DOHH2 (cell line): ENCODE data around the gene COASY.

Source experiments
- H3F3A ChIP-seq: fragments of 200-600 bp; sonication (generic), shearing (Covaris generic); 2 replicates; pipeline ENCODE4 v1.6.0; 2016; ENCODE audit warnings: antibody characterized with exemption, mild to moderate bottlenecking; ENCODE audit not compliant: control insufficient read depth, insufficient read depth
- H3K27ac ChIP-seq: fragments of 200-600 bp; sonication (generic); 2 replicates; pipeline ENCODE4 v1.5.1; 2014; ENCODE audit warnings: low read depth, mild to moderate bottlenecking, low read length, moderate library complexity
- H3K27me3 ChIP-seq: fragments of 200-600 bp; sonication (generic); 2 replicates; pipeline ENCODE4 v1.6.1; 2014; ENCODE audit warnings: mild to moderate bottlenecking, low read length, mixed read lengths; ENCODE audit not compliant: control insufficient read depth
- H3K36me3 ChIP-seq: fragments of 200-600 bp; sonication (generic); 2 replicates; pipeline ENCODE4 v1.6.1; 2014; ENCODE audit warnings: mild to moderate bottlenecking, low read length, moderate library complexity, mixed read lengths; ENCODE audit not compliant: control insufficient read depth
- H3K4me1 ChIP-seq: fragments of 200-600 bp; sonication (generic); 2 replicates; pipeline ENCODE4 v1.6.1; 2014; ENCODE audit warnings: mild to moderate bottlenecking, low read length, mixed read lengths; ENCODE audit not compliant: control insufficient read depth
- H3K4me2 ChIP-seq: fragments of 200-600 bp; sonication (generic); 2 replicates; pipeline ENCODE4 v1.6.0; 2014; ENCODE audit warnings: mild to moderate bottlenecking, low read length, moderate library complexity
- H3K4me3 ChIP-seq: fragments of 200-600 bp; sonication (generic); 2 replicates; pipeline ENCODE4 v1.5.1; 2014; ENCODE audit warnings: mild to moderate bottlenecking, low read length, mixed read lengths
- H3K79me2 ChIP-seq: fragments of 200-600 bp; sonication (generic); 2 replicates; pipeline ENCODE4 v1.6.1; 2014; ENCODE audit warnings: mild to moderate bottlenecking, low read length, mixed read lengths; ENCODE audit not compliant: control insufficient read depth
- H3K9me2 ChIP-seq: fragments of 200-600 bp; sonication (generic); replicated peaks from 2 replicates; pipeline ENCODE4 v1.6.1; 2014; ENCODE audit warnings: mild to moderate bottlenecking, low read length, mixed read lengths; ENCODE audit not compliant: control insufficient read depth
- H3K9me3 ChIP-seq: fragments of 200-600 bp; sonication (generic); 2 replicates; pipeline ENCODE4 v1.6.1; 2014; ENCODE audit warnings: antibody characterized with exemption, low read length, mixed read lengths; ENCODE audit not compliant: control insufficient read depth, insufficient read depth
- H4K20me1 ChIP-seq: fragments of 200-600 bp; sonication (generic); 2 replicates; pipeline ENCODE4 v1.6.0; 2014; ENCODE audit warnings: low read depth, mild to moderate bottlenecking, antibody characterized with exemption, low read length, moderate library complexity; ENCODE audit not compliant: control insufficient read depth, insufficient read depth
- CTCF ChIP-seq: fragments of 200-600 bp; sonication (generic); IDR thresholded peaks from one replicate; pipeline ENCODE4 v1.5.1; 2014; ENCODE audit warnings: antibody characterized with exemption, mild to moderate bottlenecking, low read depth, low read length; ENCODE audit not compliant: poor library complexity, severe bottlenecking
- EZH2phosphoT487 ChIP-seq: fragments of 200-600 bp; sonication (generic); IDR thresholded peaks from 2 replicates; pipeline ENCODE4 v1.6.1; 2017; ENCODE audit warnings: borderline replicate concordance, mild to moderate bottlenecking, antibody characterized with exemption, low read length, moderate library complexity, mixed read lengths

COASY gene

GRCh38 chr17:42522263-42522790 lies 39.6 kb upstream of the COASY start:
- Histone ChIP-seq H3F3A (no peaks in the 10 kb centered on the region), H3K27ac (no peak overlapping the region), H3K36me3 (no peaks in the 10 kb centered on the region), H3K27me3 (peaks cover 32% of the 10 kb centered on the region), H3K4me1 (0 out of 2 replicates have a peak, but pooled peaks cover under 1% of the 10 kb centered on the region), H4K20me1 (no peaks in the 10 kb centered on the region), H3K9me2 (no peaks in the 10 kb centered on the region), H3K4me3 (no peak overlapping the region), H3K9me3 (no peaks in the 10 kb centered on the region), H3K79me2 (no peaks in the 10 kb centered on the region), H3K4me2 (no peak overlapping the region)
- TF ChIP-seq CTCF (no peak), EZH2phosphoT487 (no peak)

GRCh38 chr17:42522798-42523278 lies 39.1 kb upstream of the COASY start:
- Histone ChIP-seq H3K27me3 (peaks cover 32% of the 10 kb centered on the region), H3K36me3 (no peaks in the 10 kb centered on the region), H3K4me3 (no peak overlapping the region), H3K4me2 (no peak overlapping the region), H3F3A (no peaks in the 10 kb centered on the region), H3K79me2 (no peaks in the 10 kb centered on the region), H3K4me1 (no peaks in the 10 kb centered on the region), H3K27ac (no peak overlapping the region), H3K9me2 (no peaks in the 10 kb centered on the region), H4K20me1 (no peaks in the 10 kb centered on the region), H3K9me3 (no peaks in the 10 kb centered on the region)
- no peak for TF ChIP-seq CTCF
- no peak for TF ChIP-seq EZH2phosphoT487

GRCh38 chr17:42525221-42525620 lies 36.7 kb upstream of the COASY start:
- Histone ChIP-seq H3K27me3 (peaks cover 9% of the 10 kb centered on the region; the same call in 1 of the 2 replicates), H3K4me3 (no peak overlapping the region), H3F3A (peaks cover 2% of the 10 kb centered on the region; the same call in 1 of the 2 replicates), H3K36me3 (no peaks in the 10 kb centered on the region), H4K20me1 (no peaks in the 10 kb centered on the region), H3K9me2 (no peaks in the 10 kb centered on the region), H3K4me1 (peaks cover 5% of the 10 kb centered on the region), H3K9me3 (no peaks in the 10 kb centered on the region), H3K4me2 (no peak overlapping the region), H3K27ac (no peak overlapping the region), H3K79me2 (no peaks in the 10 kb centered on the region)
- TF ChIP-seq CTCF (no peak), EZH2phosphoT487 (no peak)
